HG02870 (cell line): ENCODE results near the gene CMIP.

Source experiments
- ATAC-seq: cut with Tn5 transposase; IDR thresholded peaks from one replicate; pipeline ENCODE4 v1.9.1; 2021; ENCODE audit warnings: mild to moderate bottlenecking, moderate library complexity; ENCODE audit not compliant: unreplicated experiment

Gene CMIP

GRCh38 chr16:81562174-81562849 lies 117.7 kb downstream of the CMIP start:
- no peak for ATAC-seq

- no peak for ATAC-seq
Measured at GRCh38 chr16:81562926-81563325, 118.3 kb downstream of the CMIP start.

GRCh38 chr16:81564421-81564911 lies 119.9 kb downstream of the CMIP start:
- no peak for ATAC-seq

GRCh38 chr16:81565321-81566028 lies 120.9 kb downstream of the CMIP start:
- no peak for ATAC-seq

- ATAC-seq: no peak
Measured at GRCh38 chr16:81566086-81567007, 121.7 kb downstream of the CMIP start.

GRCh38 chr16:81567087-81567486 lies 122.5 kb downstream of the CMIP start:
- no peak for ATAC-seq

- no peak for ATAC-seq
Measured at GRCh38 chr16:81567987-81568748, 123.6 kb downstream of the CMIP start.

- ATAC-seq: no peak
Measured at GRCh38 chr16:81568749-81569087, 124.1 kb downstream of the CMIP start.

- ATAC-seq: no peak
Measured at GRCh38 chr16:81569361-81570034, 124.9 kb downstream of the CMIP start.

- no peak for ATAC-seq
Measured at GRCh38 chr16:81570151-81570846, 125.7 kb downstream of the CMIP start.

GRCh38 chr16:81571175-81571574 lies 126.6 kb downstream of the CMIP start:
- no peak for ATAC-seq

GRCh38 chr16:81571592-81572385 lies 127.2 kb downstream of the CMIP start:
- ATAC-seq: no peak

- ATAC-seq: no peak
Measured at GRCh38 chr16:81572386-81573144, 128.0 kb downstream of the CMIP start.

GRCh38 chr16:81573533-81574020 lies 129.0 kb downstream of the CMIP start:
- no peak for ATAC-seq

GRCh38 chr16:81574168-81574567 lies 129.6 kb downstream of the CMIP start:
- ATAC-seq: no peak

- ATAC-seq: no peak
Measured at GRCh38 chr16:81575307-81575706, 130.7 kb downstream of the CMIP start.

- no peak for ATAC-seq
Measured at GRCh38 chr16:81575834-81576233, 131.2 kb downstream of the CMIP start.

- no peak for ATAC-seq
Measured at GRCh38 chr16:81576696-81577095, 132.1 kb downstream of the CMIP start.
